ENCODE measurements around the gene PRDM11. TPM values are rescaled to one million over a fixed set of nuclear protein-coding genes. Genes with fewer than 3 reads are reported as not detected.
A peak's percentile ranks its signal among the peaks of the same experiment; 100 is the strongest.

Gene PRDM11
- total RNA-seq, 1 donor from 2014 or later = 32.9 TPM

DNA sequence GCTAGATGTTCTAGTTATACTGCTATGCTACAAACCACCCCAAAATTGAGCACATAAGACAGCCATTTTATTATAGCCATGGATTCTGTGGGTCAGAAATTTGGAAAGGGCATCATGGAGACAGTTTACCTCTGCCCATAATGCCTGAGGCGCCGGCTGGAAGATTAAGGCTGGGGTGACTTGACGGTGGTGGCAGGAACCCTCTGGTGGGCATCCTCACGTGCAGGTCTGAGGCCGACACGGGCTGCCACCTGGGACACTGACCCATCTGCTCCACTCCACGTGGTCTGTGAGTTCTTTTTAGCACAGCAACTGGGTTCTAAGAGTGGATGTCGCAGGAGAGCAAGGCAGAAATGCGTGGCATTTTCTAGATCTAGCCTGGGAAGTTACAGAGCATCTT lies 40.0 kb upstream of the PRDM11 start:
- Mint-ChIP-seq H3K4me3 (ENCODE audit: unreplicated experiment) (no peak overlapping the region), H3K9me3 (ENCODE audit: low read depth) (no peaks in the 10 kb centered on the region), H3K36me3 (ENCODE audit: low read depth) (no peaks in the 10 kb centered on the region), H3K27ac (ENCODE audit: unreplicated experiment) (no peak overlapping the region), H3K27me3 (ENCODE audit: low read depth) (peaks cover 4% of the 10 kb centered on the region), H3K4me1 (ENCODE audit: low read depth) (peaks cover 39% of the 10 kb centered on the region)
- TF ChIP-seq, protein P1, sequence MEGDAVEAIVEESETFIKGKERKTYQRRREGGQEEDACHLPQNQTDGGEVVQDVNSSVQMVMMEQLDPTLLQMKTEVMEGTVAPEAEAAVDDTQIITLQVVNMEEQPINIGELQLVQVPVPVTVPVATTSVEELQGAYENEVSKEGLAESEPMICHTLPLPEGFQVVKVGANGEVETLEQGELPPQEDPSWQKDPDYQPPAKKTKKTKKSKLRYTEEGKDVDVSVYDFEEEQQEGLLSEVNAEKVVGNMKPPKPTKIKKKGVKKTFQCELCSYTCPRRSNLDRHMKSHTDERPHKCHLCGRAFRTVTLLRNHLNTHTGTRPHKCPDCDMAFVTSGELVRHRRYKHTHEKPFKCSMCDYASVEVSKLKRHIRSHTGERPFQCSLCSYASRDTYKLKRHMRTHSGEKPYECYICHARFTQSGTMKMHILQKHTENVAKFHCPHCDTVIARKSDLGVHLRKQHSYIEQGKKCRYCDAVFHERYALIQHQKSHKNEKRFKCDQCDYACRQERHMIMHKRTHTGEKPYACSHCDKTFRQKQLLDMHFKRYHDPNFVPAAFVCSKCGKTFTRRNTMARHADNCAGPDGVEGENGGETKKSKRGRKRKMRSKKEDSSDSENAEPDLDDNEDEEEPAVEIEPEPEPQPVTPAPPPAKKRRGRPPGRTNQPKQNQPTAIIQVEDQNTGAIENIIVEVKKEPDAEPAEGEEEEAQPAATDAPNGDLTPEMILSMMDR (IDR thresholded peaks at IDR 0.05) = no peak
- no peak for DNase-seq (ENCODE audit: low spot score)

GRCh38 chr11:45107029-45107428 lies 39.4 kb upstream of the PRDM11 start:
- H3K36me3 Mint-ChIP-seq (ENCODE audit: low read depth) = no peaks in the 10 kb centered on the region
- no peak overlapping the region for H3K27ac Mint-ChIP-seq (ENCODE audit: unreplicated experiment)
- peaks cover 39% of the 10 kb centered on the region for H3K4me1 Mint-ChIP-seq (ENCODE audit: low read depth)
- H3K4me3 Mint-ChIP-seq (ENCODE audit: unreplicated experiment) = no peak overlapping the region
- TF ChIP-seq, protein P1 (IDR thresholded peaks at IDR 0.05) = no peak
- H3K27me3 Mint-ChIP-seq (ENCODE audit: low read depth) = peaks cover 4% of the 10 kb centered on the region
- H3K9me3 Mint-ChIP-seq (ENCODE audit: low read depth) = no peaks in the 10 kb centered on the region
- DNase-seq (ENCODE audit: low spot score) = no peak

GRCh38 chr11:45108070-45109064 lies 38.1 kb upstream of the PRDM11 start:
- Mint-ChIP-seq H3K4me1 (ENCODE audit: low read depth) (peaks cover 27% of the 10 kb centered on the region), H3K27ac (ENCODE audit: unreplicated experiment) (peak overlapping the region; percentile 36), H3K9me3 (ENCODE audit: low read depth) (no peaks in the 10 kb centered on the region), H3K27me3 (ENCODE audit: low read depth) (peaks cover 16% of the 10 kb centered on the region), H3K4me3 (ENCODE audit: unreplicated experiment) (no peak overlapping the region), H3K36me3 (ENCODE audit: low read depth) (no peaks in the 10 kb centered on the region)
- no peak for DNase-seq (ENCODE audit: low spot score)
- TF ChIP-seq, protein P1 (IDR thresholded peaks at IDR 0.05) = no peak

- Mint-ChIP-seq H3K36me3 (ENCODE audit: low read depth) (peaks cover under 1% of the 10 kb centered on the region), H3K27ac (ENCODE audit: unreplicated experiment) (no peak overlapping the region), H3K4me1 (ENCODE audit: low read depth) (peaks cover 27% of the 10 kb centered on the region), H3K27me3 (ENCODE audit: low read depth) (peaks cover 24% of the 10 kb centered on the region), H3K9me3 (ENCODE audit: low read depth) (peaks cover 1% of the 10 kb centered on the region), H3K4me3 (ENCODE audit: unreplicated experiment) (no peak overlapping the region)
- DNase-seq (ENCODE audit: low spot score) = no peak
- TF ChIP-seq, protein P1 (IDR thresholded peaks at IDR 0.05) = no peak
Observed at GRCh38 chr11:45109400-45109799, 37.0 kb upstream of the PRDM11 start.

- Mint-ChIP-seq H3K27me3 (ENCODE audit: low read depth) (peaks cover 31% of the 10 kb centered on the region), H3K4me3 (ENCODE audit: unreplicated experiment) (no peak overlapping the region)
Observed at GRCh38 chr11:45110562-45110961, 35.9 kb upstream of the PRDM11 start.

More at GRCh38 chr11:45110562-45110961, 35.9 kb upstream of the PRDM11 start:
- H3K36me3 Mint-ChIP-seq (ENCODE audit: low read depth) = peaks cover 3% of the 10 kb centered on the region
- peaks cover 25% of the 10 kb centered on the region for H3K4me1 Mint-ChIP-seq (ENCODE audit: low read depth)
- H3K27ac Mint-ChIP-seq (ENCODE audit: unreplicated experiment) = no peak overlapping the region
- TF ChIP-seq, protein P1 (IDR thresholded peaks at IDR 0.05) = peak; percentile 87
- DNase-seq (ENCODE audit: low spot score) = no peak
- H3K9me3 Mint-ChIP-seq (ENCODE audit: low read depth) = peaks cover 10% of the 10 kb centered on the region

Measured in chondrocyte (in vitro differentiated cells).